Pulmonary artery endothelial cell (primary cell): Measurements from ENCODE around the gene NDUFS2. TPM values are rescaled to one million over a fixed set of nuclear protein-coding genes. Genes with fewer than 3 reads are reported as not detected.
A peak's percentile ranks its signal among the peaks of the same experiment; 100 is the strongest.

ENCODE experiments used
- DNase-seq: peaks from one replicate; pipeline ENCODE4 v3.0.0-alpha.2; 2011; ENCODE audit warnings: low read depth, low spot score
- total RNA-seq: library from RNA; depleted of rRNA; stranded (reverse); fragments of >200 nt; gene quantifications from 2 replicates; pipeline ENCODE4 v1.2.3, GENCODE V29; 2014

Gene NDUFS2
- total RNA-seq, 1 donor from 2014 or later, result 232 TPM

DNA sequence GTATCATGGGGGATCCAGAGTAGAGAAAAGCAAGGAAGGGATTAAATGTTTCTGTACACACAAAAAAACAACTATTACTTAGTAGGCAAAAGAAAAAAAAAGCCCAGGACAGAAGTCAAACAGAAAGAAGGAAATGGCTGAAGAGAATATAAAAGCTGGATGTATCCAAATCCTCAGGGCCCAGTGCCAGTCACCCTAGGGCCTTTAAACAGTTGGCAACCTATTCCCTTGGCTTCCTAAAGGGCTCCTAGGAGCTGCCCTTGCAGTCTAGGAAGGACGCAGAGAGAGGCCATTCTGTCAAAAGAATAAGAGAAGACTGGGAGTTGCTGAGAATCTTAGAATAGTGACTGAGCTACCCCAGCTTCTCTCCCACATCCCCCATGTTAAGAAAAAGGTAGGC lies 29.8 kb upstream of the NDUFS2 start:
- DNase-seq, result no peak

DNA sequence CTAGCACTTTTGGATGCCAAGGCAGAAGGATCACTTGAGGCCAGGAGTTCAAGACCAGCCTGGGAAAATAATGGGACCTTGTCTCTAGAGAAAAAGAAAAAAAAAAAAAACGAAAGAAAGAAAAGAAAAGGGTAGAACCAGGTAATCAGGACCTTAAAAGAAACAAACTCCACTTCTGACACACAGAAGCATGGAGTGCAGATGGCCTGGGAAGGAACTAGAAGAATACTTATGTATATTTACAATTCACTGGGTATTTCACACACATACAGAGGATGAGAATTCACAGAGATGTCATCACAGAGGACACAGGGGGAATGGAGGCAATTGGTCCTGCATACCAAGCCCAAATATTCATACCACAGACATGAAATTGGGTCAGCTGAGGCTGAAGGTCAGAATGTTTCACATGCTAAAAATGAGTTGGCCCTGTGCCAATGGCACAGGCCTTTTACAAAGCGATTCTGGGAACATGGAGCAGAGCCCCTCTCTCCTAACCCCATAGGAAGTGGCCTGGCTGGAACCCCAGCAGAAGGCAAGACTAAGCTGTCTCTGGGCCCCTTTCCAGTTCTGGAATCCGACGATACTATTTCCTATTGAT lies 29.3 kb upstream of the NDUFS2 start:
- DNase-seq, result no peak

DNA sequence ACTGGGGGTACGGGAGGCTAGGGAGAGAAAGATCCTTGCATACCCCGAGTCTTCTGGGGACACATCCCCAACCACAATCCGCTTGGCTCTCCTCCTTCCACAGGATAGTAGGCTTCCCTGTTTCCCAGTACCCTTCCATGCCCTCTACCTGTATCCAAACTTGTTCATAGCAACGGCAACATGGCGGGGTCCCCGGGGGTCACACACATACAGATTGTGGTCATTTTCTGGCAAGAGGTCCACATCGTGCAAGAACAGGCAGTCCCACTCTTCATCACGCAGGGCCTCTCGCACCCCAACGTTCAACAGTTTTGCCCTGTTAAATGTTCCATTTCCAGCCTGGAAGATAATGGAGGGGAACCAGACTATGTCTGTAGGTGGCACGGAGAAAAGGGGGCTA lies 28.5 kb upstream of the NDUFS2 start:
- no peak for DNase-seq

DNA sequence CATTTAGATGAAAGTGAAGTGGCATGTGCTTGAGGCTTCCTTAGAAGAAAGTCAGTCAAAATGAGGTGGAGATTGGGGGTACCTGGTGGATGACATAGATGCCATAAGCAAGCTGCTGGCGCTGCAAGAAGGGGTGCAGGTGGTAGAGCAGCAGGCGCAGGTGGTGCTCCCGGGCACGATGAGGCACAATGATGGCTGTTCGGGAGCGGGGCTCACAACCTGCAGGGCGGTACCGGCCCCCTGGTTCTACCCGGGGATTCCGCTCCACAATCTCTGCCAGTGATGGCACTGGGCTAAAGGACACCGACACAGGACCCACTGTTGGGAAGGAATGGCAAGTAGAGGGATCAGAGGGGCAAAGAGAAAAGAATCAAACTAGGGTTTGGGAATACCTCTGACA lies 27.3 kb upstream of the NDUFS2 start:
- DNase-seq, result no peak

DNA sequence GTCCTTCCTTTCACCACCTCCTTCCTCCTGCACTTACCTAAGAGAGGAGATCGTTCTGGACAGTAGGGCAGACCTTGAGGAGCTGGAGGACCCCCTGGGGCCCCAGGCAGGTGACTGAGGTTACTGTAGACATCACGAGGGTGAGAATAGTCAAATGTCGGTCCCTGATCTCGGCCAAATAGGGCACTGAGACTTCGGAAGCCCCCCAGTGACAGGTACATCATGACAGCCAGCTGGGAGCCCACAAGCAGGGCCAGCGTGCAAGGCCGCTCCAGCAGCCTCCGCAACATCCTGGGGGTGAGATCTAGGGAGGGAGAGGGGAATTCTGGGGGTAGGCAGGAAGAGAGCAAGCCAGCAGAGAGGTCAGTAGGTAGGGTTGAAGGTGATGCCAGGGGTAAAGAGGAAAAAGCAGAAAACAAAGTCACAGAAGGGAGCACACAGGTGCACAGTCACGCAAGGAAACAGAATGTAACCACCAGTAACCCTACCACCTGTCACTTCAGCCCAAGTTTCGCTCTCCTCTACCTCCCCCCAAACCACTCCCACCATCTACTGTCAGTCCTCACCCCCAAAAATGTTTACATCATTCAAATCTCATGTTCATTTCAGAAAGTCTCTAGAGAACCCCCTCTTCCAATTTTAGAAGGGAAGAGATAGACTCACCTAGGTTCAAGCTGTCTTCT lies 26.3 kb upstream of the NDUFS2 start:
- no peak for DNase-seq

DNA sequence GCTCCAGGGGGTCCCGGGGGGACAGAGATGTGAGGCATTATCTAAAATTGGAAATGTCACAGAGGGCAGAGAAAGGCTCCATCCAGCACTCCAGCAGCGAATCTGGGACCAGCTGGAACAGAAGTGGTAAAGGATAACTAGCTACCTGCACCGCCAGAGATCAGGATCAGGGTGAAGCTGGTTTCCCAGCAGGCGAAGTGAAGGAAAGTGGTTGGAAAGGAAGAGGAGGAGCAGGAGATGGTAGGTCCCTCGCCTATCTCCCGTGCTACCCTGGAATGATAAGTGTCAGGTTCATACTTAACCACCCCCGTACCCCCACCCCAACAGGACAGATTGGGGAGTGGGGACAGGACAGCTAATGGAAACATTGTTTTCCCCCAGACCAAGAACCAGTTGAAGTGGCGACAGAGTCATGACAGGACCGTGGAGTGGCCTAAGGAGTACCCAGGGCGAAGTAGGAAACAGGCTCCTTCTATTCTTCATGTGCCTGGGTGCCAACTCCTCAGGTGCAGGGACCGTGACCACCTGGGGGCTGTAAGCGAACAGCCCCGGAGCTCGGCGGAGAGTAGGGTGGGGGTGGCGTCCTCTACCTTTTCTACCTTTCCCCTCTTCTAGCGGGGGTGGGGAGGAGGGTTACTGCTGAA lies 25.6 kb upstream of the NDUFS2 start:
- DNase-seq, result no peak

DNA sequence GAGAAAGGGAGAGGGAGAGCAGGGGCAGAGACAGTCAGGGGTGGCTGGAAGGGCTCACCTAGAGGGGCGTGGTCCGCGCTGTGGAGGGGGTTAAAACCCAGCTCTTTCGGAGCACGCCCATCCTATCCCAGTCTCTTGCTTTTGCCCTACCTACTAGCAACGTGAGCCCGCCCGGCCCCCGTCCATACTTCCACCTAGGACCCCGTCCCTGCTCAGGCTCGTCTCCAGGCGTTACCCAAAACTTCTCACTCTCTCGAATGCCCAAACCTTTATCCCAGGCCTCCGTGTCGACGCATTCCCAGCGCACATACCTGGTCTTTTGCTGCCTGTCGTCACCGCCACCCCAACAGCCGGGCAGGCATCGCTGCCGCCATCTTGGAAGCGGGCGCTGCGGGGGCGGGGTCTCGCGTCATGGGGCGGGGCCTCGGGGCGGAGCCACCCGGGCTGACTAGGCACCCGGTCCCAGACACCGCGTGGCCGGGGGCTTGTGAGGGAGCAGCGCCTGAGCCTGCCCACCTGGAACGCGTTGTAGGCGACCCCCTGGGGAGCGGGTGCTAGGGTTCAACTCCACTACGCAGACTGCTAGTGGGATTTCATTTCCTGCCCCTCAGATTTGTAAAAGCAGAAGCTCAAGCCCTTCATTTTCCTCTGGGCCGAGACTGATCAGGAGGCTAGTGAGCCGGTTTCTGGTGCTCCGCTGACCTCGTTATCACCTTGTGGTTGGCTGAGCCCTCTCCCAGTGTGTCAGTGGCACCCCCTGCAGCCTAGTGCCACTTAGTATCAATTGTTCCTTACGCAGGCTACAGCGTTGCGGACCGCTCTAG lies 24.8 kb upstream of the NDUFS2 start, which contains the start of gene B4GALT3:
B4GALT3 (minus strand) TSS at position 396 of the 824 bp plus-strand sequence. CDS start 1,447 bp downstream, outside the sequence.
- no peak for DNase-seq

DNA sequence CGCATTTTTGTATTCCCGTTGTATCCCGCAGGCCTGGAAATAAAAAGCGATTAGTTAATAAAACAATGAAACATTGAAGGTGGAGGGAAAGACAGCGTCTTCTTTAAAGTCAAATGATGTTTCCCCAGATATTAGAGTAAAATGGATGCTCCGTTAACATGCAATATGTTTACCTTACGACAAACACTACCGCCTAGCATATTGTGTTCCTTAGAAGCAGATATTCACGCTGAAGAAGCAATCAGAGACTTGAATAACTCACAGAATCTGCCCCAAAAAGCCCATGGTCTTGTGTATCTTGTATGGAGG lies 24.3 kb upstream of the NDUFS2 start:
- no peak for DNase-seq

DNA sequence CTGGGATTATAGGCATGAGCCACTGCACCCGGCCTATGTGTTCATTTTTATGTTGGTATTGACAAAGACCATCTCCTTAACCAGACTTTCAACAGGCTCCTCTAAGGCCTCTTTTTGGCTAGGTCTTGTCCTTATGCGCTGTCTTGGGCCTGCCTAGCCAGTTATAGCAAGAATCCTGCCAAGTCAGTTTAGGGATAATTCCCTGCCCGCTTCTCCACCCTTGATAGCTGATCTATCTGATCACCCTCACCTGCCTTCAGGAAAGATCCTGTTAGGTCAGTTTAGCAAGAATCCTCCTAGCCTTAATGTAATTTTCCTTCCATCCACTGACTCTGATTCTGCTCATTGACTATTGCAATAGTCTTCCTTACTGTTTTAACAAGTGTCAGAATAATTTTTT lies 22.5 kb upstream of the NDUFS2 start:
- no peak for DNase-seq

DNA sequence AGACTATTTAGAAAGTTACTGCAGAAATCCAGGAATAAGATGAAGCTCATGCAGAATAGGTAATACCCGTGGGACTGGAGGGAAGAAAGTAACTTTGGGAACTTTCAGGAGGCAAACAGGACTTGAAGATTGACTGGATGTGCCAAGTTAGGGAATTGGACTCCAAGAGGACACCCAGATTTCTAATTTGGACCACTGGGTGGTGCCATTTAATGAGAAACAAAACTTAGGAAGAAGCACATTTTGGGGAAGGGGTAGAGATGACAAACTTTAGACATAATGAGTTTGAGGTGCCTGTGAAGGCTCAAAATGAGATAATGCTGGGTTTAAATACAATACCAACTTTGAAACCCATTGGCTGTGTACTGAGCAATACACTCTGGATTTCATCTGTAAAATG lies 21.5 kb upstream of the NDUFS2 start:
- no peak for DNase-seq

DNA sequence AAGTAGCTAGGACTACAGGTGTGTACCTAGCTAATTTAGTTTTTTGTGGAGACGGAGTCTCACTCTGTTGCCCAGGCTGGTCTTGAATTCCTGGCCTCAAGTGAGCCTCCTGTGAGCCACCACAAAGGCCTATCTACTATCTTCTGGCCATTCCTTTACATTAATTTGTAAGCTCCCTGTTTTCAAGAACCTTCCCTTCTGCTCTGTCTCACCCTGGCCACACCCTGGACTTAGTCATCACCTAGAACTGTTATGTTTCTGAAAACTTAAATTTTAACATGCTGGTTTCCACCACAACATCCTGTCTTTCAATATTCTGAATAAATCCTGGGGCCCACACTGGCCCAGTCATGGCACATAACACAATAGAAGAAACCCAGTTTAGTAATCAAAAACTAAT lies 20.0 kb upstream of the NDUFS2 start:
- no peak for DNase-seq

DNA sequence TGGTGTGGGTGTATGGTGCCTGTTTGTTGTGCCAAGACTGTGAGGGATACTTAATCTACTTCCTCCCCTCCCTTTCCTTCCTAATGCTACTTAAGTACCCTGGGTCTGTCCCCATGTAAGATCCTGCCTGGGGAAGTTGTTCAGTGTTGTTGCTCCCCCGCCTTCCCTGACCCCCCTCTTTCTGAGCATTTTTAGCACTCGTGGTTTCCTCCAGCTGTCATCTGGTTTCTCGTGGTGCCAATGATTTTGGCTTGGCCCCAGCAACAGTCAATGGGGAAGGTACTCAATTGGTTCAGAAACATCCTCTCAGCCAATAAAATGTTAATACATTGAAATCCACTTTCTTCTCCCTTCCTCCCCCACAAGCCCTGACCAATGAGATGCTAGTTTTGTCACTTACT lies 16.9 kb upstream of the NDUFS2 start:
- peak; percentile 90 for DNase-seq

DNA sequence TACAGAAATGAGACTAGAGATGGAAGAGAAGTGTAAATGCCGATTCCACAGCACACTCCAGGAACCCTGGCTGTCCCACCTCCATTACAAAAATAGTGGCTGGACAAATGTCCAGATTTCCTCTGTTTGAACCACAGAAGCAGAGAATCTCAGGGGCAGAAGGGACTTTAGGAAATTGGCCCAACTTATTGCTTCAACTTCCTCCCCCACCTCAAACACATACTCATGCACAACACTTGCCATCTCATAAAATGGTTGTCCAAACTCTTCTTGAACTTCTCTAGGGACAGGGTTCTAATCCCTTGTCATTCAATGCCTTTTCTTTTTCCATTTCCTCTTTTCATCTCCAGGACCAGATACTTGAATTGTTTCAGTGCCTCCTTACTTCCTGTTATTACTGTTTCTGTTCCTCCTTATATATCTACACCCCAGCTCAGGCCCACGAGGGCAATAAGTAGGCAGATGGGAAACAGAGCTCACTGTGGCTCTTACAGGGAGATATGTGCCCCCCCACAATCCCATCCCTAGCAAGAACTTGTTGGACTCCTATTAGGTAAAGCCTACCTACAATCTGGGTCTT lies 16.3 kb upstream of the NDUFS2 start:
- no peak for DNase-seq

DNA sequence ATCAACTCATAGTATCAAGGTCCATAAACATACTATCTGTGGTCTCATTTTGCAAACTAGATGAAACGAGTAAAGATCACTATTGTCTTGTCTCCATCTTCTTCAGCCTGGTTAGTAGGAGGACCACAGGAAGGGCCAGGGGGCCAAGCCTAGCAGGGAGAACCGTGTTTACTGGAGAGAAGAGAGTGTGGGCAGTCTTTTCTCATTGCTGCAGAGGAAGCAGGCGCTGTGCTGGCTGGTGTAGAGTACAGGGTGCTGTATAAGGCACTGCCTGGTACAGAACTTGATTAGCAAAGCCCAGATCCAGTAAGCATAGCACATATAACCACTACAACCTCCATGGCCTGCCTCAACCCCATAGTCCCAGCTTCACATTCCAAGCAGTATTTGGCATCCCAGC lies 14.9 kb upstream of the NDUFS2 start:
- no peak for DNase-seq

DNA sequence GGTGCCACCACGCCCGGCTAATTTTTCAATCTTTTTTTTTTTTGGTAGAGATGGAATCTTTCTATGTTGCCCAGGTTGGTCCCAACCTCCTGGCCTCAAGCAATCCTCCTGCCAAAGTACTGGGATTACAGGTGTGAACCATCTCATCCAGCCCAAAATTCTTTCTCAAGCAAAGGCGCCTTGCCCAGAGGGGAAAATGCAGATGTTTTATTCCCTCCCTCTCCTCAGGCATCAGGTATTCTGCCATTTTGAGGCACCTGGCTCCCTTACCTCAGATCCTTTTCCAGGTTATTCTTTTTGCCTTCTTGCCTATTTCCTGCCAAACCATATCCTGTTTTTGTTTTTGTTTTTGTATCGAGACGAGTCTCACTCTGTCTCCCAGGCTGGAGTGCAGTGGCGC lies 13.8 kb upstream of the NDUFS2 start:
- no peak for DNase-seq

DNA sequence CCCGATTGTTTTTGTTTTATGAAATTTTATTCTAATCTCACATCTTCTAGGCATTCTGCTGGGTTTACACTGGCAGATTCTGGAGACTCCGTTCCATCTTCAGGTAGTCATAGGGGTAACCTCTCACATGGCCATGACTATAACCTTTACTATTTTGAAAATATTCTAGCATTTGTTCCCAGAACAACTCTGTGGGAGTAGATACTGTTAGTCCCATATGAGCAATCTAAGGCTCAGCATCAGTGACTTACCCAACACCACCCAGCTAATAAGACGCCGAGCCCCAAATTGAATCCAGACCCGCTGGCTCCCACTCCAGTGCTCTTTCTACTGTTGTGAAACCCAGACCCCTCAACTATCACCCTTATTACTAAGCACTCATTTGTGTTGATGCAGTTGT lies 13.1 kb upstream of the NDUFS2 start:
- no peak for DNase-seq

DNA sequence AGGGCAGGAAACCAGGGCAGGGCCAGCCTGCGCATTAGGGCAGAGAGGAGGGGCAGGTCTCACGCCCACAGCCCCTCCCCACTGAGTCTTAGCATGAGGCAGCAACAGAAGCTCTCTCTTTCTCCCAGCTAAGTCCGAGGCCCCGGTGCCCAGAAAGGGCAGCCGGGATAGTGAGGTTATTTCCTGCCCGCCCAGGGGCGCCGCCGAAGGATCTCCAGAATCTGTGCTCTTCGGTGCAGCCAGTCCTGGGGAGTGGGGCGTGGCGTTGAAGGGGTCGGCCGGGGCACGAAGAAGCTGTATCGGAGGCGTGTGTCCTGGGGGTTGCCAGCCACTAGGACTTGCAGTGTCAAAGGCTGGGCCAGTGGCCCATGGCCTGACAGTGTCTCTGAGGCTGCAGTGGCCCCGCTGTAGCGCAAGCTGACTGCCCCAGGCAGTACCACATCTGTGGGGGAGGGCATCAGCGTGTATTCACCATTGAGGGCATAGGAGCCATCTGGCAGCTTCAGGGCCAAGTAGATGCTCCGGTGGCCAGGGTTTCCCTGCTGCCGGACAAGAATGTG lies 11.1 kb upstream of the NDUFS2 start:
- no peak for DNase-seq

DNA sequence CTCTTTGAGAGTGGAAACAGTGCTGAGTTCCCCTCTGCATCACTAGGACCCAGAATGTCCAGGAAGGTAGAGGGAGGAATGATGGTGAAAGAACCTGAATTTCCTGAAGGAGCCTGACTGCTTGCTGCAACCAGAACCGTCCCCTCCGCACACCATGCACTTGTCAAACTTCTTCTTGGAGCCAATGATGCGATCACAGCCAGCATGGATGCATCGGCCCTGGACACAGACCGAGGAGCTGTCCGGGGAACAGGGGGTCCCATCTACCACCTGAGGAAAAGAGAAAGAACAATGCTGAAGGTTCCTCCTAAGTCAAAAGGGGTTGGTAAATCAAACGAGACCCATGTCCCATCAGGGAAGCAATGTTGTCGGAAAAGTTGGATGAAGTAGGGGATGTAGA lies 10.2 kb upstream of the NDUFS2 start:
- no peak for DNase-seq

DNA sequence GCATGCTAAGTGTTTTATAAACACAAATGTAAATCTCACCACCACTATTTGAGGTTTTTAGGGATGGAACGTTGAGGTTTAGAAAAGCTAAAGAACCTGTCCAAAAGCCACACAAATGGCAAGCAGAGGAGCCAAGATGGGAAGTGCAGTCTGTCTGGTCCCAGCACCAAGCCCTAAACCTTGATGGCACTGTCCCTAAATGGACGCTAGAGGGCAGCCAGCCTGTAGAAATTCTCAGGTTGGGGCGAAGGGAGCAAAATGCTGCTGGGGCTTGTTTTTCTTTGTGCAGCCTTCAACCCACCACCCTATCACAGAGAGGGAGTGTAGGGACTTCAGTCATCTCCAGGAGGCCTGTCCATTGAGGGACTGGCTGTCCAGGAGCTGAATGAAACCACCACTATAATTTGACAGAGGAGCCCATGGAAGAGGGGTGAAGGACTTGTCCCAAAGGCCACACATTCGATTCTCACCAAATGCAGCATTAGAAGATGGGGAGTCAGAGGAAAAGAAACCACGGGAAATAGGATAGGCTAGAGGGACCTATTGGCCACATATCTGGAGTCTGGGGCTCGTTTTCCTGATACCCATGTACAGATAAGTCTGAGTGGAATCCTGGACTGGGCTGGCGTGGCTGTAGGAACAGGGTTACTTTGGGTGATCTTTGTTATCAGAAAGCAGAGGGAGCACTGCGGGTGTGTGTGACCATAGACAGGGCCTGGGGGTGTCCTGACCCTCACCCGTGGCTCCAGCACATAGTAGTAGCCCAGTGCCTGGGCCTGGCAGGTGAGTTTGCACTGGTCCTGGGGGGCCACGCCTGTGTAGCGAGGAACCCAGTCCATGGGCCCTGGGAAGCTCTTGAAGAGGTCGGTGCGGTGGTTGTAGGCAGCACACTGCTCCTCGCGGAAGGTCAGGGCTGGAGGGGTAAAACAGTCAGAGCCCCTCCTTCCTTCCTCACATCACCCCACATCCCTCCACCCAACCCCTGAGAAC lies 9.4 kb upstream of the NDUFS2 start:
- DNase-seq, result no peak

DNA sequence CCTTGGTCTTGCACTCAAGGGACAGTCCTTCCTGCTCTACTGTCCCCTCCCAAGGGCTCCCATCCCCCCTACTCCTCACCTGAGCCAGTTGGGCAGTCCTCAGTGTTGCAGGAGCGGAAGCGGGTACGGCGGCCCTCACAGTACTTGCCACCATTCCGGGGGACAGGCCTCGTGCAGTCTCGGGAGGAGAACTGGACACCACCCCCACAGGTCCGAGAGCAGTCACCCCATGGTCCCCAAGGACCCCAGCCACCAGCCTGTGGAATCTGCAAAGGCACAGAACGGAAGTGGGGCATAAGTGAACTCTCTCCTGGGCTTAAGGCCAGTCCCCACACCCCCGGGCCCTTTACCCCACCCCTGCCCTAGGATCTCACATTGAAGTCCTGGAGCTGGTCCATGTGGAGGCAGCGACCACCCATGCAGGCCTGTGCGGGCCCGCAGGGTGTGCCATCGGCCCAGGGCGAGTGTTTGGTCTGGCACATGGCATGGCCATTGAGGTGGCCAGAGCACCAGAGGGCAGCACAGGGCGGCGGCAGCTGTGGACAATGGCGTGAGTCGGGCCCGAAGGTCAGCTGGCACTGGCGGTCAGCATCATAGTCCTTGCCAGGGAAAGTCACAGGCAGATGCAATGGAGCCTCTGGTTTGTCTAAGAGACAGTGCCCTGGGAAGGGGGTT lies 8.5 kb upstream of the NDUFS2 start:
- DNase-seq, result no peak
